Transverse colon (tissue), 4 donors: ENCODE results near the gene HOXA4.

Experiments used
- CTCF ChIP-seq, 5 experiments: fragments of 200-600 bp in 3 of 5; fragments of 450-650 bp in 2 of 5; sonication (generic) in 3 of 5; IDR thresholded peaks; 1 replicate in 2 of 5; 2 replicates in 3 of 5; pipeline ENCODE4 v1.5.1; 2016 to 2017; ENCODE audit warnings: antibody characterized with exemption in 5 of 5, inconsistent platforms in 3 of 5, mild to moderate bottlenecking in 2 of 5, moderate library complexity in 1 of 5
- EP300 ChIP-seq: sonication (generic); formaldehyde crosslinking; IDR thresholded peaks from one replicate; pipeline ENCODE4 v1.6.1; 2017; ENCODE audit warnings: antibody characterized with exemption, low read depth
- POLR2AphosphoS5 ChIP-seq, 3 donors: sonication (generic); formaldehyde crosslinking; IDR thresholded peaks; one replicate each; pipeline ENCODE4 v1.6.1; 2016; ENCODE audit warnings: antibody characterized with exemption in 3 of 3

GRCh38 chr7:27082171-27082570 lies 48.4 kb downstream of the HOXA4 start:
- TF ChIP-seq CTCF (IDR thresholded peaks at IDR 0.05) (no peak), EP300 (no peak), POLR2AphosphoS5 (IDR thresholded peaks at IDR 0.05) (no peak)
